GM21723 (cell line): ENCODE data around the gene MRPL52.
"Not testable (repeated sequence)": the region's sequence is repeated elsewhere in the genome, so short reads cannot be mapped to it uniquely, and the experiment has no call there.

ENCODE experiments used
- ATAC-seq: cut with Tn5 transposase; IDR thresholded peaks from one replicate; pipeline ENCODE4 v1.9.1; 2021; ENCODE audit warnings: mild to moderate bottlenecking, moderate library complexity; ENCODE audit not compliant: unreplicated experiment

MRPL52 gene

GRCh38 chr14:22837750-22838538 lies 8.3 kb downstream of the MRPL52 start:
- ATAC-seq: no peak

DNA sequence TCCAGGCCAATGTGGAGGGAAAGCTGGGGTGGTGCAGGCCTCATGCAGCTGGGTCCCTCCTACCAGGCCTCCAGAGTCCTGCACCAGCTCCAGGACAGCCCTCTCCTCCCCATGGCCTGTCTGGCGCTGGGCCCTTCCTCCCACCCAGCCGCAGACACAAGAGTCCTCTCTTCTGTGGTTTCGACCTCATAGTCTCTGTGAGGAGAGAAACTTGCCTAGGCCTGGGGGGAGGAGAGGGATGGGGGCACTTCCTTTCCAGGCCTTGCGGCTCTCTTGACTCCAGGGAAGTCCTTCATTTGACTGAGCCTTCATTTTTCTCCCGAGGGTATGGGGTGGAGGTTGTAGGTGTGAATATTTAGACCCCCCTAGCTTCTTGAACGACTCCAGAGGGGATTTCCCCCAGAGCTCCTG lies 8.9 kb downstream of the MRPL52 start:
- ATAC-seq: no peak

- no peak for ATAC-seq
Measured at GRCh38 chr14:22839159-22839779, 9.6 kb downstream of the MRPL52 start.

- ATAC-seq: no peak
Measured at GRCh38 chr14:22841311-22841710, 11.6 kb downstream of the MRPL52 start.

GRCh38 chr14:22841769-22842168 lies 12.1 kb downstream of the MRPL52 start:
- ATAC-seq: no peak

GRCh38 chr14:22842211-22843122 lies 12.8 kb downstream of the MRPL52 start:
- no peak for ATAC-seq

- ATAC-seq: no peak
Measured at GRCh38 chr14:22843123-22843925, 13.6 kb downstream of the MRPL52 start.

GRCh38 chr14:22844221-22845102 lies 14.8 kb downstream of the MRPL52 start:
- no peak for ATAC-seq

- no peak for ATAC-seq
Measured at GRCh38 chr14:22845103-22845394, 15.4 kb downstream of the MRPL52 start.

DNA sequence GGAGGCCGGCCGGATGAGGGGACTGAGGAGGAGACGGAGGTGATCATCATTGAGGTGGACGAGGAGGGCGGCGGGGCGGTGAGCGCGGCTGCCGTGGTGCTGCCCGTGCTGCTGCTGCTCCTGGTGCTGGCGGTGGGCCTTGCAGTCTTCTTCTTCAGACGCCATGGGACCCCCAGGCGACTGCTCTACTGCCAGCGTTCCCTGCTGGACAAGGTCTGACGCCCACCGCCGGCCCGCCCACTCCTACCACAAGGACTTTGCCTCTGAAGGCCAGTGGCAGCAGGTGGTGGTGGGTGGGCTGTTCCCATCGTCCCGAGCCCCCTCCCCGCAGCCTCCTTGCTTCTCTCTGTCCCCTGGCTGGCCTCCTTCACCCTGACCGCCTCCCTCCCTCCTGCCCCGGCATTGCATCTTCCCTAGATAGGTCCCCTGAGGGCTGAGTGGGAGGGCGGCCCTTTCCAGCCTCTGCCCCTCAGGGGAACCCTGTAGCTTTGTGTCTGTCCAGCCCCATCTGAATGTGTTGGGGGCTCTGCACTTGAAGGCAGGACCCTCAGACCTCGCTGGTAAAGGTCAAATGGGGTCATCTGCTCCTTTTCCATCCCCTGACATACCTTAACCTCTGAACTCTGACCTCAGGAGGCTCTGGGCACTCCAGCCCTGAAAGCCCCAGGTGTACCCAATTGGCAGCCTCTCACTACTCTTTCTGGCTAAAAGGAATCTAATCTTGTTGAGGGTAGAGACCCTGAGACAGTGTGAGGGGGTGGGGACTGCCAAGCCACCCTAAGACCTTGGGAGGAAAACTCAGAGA lies 16.3 kb downstream of the MRPL52 start:
- no peak for ATAC-seq

GRCh38 chr14:22846811-22847307 lies 17.2 kb downstream of the MRPL52 start:
- no peak for ATAC-seq

DNA sequence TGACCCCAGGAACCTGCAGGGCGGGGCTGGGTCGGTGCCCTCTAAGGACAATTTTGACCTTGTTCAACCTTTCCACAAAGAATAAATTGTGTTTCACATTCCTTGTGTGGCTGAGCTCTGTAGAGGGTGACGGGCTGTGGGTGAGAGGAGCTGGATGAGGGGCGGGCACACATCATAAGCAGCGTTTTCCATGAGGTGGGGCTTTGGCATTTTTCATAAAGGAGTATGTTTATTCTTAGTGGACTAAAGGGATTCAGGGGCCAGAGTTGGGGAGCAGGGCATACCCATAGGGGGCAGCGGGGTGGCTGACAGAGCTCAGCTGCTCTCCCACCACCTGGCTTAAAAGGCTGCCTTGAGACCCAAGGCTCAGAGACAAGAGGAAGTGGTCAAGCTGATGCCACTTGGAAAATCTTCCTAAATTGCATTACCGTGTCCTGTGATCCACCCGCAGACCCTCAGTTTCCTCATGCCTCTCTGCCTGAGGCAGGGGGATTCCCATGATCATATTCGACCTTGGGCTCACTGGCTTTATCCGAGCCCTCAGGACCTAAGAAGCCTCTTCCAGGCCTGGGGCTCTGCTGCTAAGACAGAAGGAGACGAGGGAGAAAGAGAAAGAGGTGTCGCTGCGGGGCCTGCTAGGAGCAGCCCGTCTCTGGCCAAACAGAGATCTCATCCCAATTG lies 18.1 kb downstream of the MRPL52 start:
- ATAC-seq: no peak

DNA sequence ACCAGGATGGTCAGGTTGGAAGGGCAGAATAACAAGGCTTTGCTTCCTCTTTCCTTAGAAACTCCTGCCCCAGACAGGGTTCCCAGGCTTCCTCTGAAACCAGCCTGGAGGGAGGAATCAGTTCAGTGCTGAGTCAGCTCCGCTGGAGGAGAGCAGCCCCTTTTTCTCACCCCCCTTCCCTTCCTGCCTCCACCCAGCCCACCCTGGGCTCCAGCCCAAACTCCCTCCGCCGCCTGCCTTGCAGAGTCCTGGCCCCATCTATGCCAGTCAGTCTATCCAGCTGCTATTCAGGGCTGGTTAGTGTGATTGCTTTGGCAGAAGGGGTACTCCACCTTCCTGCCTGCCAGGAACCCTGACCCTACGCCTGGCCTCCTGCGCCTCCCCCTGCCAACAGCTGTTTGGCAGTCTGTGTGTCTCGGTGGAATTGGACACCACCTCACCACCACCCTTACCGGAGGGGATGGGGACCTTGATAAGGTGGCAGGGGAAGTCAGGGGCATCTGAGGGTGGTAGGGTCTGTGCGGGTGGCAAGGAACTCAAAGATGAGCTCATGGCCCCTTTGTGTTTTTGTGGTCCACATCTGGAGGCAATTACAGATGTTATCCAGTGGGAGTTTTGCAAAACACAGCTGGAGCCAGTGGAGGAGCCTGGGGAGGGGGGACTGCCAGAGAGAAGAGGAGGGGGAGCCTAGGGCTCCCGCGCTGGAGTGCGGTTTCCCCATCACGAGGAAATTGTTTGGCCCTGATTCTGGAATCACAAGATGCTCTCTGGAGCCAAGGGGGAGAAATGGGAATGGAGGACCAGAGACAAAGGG lies 18.9 kb downstream of the MRPL52 start:
- no peak for ATAC-seq

- no peak for ATAC-seq
Measured at GRCh38 chr14:22849212-22849819, 19.6 kb downstream of the MRPL52 start.

- ATAC-seq: no peak
Measured at GRCh38 chr14:22850944-22851764, 21.5 kb downstream of the MRPL52 start.

- ATAC-seq: not testable (repeated sequence)
Measured at GRCh38 chr14:22852178-22852577, 22.5 kb downstream of the MRPL52 start.
